ENCODE measurements around the gene MEA1. TPM values are rescaled to one million over a fixed set of nuclear protein-coding genes. Genes with fewer than 3 reads are reported as not detected.

The MEA1 gene
- total and polyA plus RNA-seq, 10 of the 15 experiments (the other 5 are each of a cell fraction or from before 2014, with no cell fraction given) = 59.1 to 148 (median 96.4) TPM

DNA sequence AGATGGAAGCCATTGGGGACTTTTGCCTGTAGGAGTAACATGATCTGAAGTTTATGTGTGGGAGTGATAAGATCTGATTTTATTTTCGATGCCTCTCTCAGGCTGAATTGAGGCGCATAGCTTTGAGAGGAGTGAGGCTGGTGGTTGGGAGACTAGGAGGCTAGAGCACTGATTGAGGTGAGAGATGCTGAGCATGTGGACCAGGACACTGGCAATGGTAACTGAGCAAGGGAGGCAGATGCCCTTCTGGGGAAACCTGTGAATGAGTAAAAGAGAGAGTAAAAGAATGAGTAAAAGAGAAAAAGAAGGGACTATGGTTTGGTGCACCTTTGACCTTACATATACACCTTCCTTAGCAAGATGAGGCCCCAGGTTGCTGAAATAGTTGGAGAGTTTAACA, 10.7 kb upstream of the MEA1 start (continued):
- TF ChIP-seq, protein P1, sequence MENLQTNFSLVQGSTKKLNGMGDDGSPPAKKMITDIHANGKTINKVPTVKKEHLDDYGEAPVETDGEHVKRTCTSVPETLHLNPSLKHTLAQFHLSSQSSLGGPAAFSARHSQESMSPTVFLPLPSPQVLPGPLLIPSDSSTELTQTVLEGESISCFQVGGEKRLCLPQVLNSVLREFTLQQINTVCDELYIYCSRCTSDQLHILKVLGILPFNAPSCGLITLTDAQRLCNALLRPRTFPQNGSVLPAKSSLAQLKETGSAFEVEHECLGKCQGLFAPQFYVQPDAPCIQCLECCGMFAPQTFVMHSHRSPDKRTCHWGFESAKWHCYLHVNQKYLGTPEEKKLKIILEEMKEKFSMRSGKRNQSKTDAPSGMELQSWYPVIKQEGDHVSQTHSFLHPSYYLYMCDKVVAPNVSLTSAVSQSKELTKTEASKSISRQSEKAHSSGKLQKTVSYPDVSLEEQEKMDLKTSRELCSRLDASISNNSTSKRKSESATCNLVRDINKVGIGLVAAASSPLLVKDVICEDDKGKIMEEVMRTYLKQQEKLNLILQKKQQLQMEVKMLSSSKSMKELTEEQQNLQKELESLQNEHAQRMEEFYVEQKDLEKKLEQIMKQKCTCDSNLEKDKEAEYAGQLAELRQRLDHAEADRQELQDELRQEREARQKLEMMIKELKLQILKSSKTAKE (IDR thresholded peaks at IDR 0.05; ENCODE audit: low read depth, poor library complexity, severe bottlenecking) = no peak
- TF ChIP-seq, protein P2, sequence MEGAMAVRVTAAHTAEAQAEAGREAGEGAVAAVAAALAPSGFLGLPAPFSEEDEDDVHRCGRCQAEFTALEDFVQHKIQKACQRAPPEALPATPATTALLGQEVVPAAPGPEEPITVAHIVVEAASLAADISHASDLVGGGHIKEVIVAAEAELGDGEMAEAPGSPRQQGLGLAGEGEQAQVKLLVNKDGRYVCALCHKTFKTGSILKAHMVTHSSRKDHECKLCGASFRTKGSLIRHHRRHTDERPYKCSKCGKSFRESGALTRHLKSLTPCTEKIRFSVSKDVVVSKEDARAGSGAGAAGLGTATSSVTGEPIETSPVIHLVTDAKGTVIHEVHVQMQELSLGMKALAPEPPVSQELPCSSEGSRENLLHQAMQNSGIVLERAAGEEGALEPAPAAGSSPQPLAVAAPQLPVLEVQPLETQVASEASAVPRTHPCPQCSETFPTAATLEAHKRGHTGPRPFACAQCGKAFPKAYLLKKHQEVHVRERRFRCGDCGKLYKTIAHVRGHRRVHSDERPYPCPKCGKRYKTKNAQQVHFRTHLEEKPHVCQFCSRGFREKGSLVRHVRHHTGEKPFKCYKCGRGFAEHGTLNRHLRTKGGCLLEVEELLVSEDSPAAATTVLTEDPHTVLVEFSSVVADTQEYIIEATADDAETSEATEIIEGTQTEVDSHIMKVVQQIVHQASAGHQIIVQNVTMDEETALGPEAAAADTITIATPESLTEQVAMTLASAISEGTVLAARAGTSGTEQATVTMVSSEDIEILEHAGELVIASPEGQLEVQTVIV (IDR thresholded peaks at IDR 0.05; ENCODE audit: borderline replicate concordance, partially characterized antibody) = no peak

DNA sequence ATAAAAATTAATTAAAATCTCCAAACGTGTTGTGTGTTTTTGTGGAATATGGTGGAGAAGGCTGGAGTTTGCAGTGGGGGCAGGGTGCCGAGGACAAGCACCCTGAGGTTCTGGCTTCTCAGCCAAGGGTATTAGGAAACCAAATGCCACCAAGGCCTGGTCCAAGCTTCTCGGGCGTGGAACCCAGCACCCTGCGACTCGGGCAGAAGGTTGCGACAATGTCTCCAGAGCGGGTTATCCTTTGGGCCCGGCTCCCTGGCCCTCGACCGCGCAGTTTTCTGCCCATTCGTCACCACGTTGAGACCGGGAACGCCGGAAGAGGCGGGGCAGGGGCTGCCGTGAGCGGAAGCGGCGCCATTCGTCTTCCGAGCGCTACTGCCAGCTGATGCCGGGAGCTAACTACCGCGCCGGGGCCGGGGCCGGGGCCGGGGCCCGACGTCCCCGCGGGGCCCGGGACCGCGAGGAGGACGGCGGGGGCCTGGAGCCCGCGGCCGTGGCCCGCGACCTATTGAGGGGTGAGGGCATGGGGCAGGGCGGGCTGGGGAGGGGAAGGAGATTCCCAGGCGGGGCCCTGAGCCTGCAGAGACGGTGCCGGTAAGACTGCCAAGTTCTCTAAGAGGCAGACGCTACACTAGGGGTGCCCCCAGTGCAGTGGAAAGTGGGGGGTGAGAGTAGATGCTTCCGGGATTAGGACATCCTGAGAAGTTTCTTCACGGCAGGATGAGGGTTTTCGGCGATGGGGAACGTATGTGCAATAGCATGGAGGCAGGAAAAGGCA, 7.7 kb upstream of the MEA1 start, which contains the start of gene RRP36:
Gene RRP36 (plus strand): TSS at position 354 of the 778 bp plus-strand sequence. CDS start 32 bp downstream, at position 386.
- no peaks in the 10 kb centered on the region for H3K27me3 ChIP-seq (replicated peaks in 1 of 2; ENCODE audit: control insufficient read depth in 2 of 2, insufficient read depth in 2 of 2, low read length in 1 of 2)
- ChIA-PET POLR2A (interaction anchor here (0.5 to 3.4 kb wide), 11 partner anchors 7 to 127 kb away, joined by 3 to 12 read pairs (median 4); partner anchors contain the start of genes CUL7, KLC4, KLHDC3 and MRPL2), RAD21 (ENCODE audit: unreplicated experiment) (interaction anchor here (1.4 to 2.0 kb wide), 2 partner anchors 8 to 42 kb away, joined by 3 to 5 read pairs; partner anchors contain the start of genes KLHDC3, MEA1 and PEX6), SMC1A (ENCODE audit: uncharacterized antibody, unreplicated experiment) (interaction anchor here (1.0 to 2.0 kb wide), 3 partner anchors 9 to 119 kb away, joined by 3 to 5 read pairs (median 3); partner anchors contain the start of gene CUL7), CTCF (interaction anchor here (0.6 to 1.7 kb wide), 2 partner anchors 122 to 348 kb away, joined by 3 to 7 read pairs; no protein-coding TSS in a partner anchor)
- 1% methylated on average over 29 of the region's 56 CpGs for WGBS (ENCODE audit: insufficient coverage, insufficient replicate concordance, low lambda C conversion rate, missing lambda C conversion rate)
- intact Hi-C loops (cut with micrococcal nuclease; ENCODE audit: unreplicated experiment) = no loop called here
- H3K79me2 ChIP-seq (ENCODE audit: control insufficient read depth, insufficient read depth, low read length) = peaks cover 21% of the 10 kb centered on the region
- peak within 1 kb of the TSS; percentile 70 for H2AFZ ChIP-seq (ENCODE audit: control insufficient read depth, low read depth, low read length)
- DNase-seq (ENCODE audit: low read depth, low spot score) (no peak), FAIRE-seq (no peak), ATAC-seq (peak; percentile 98)
- H3K27ac ChIP-seq (ENCODE audit: control insufficient read depth, insufficient read depth) = peak within 1 kb of the TSS; percentile 77
- peaks cover 14% of the 10 kb centered on the region for H3K4me1 ChIP-seq (ENCODE audit: control insufficient read depth, insufficient read depth, low read length)
- peaks cover 4 to 15% of the 10 kb centered on the region in 2 experiments for H3K36me3 ChIP-seq (ENCODE audit: control insufficient read depth in 2 of 2, insufficient read depth in 2 of 2, low read length in 1 of 2)
- BruUV-seq (replicated peaks) = TSS peak; percentile 56
- in situ Hi-C loops (cut with MboI) = no loop called here
- H3K9me3 ChIP-seq (replicated peaks; ENCODE audit: control insufficient read depth, insufficient read depth, low read length) = no peaks in the 10 kb centered on the region
- peak within 1 kb of the TSS; percentile 100 for H3K4me3 ChIP-seq
- peak within 1 kb of the TSS; percentile 80 for H3K9ac ChIP-seq (ENCODE audit: control insufficient read depth, insufficient read depth, low read length)
- peaks cover 3% of the 10 kb centered on the region; the same call in 1 of the 2 replicates for H4K20me1 ChIP-seq (ENCODE audit: control insufficient read depth, insufficient read depth)
- H3K4me2 ChIP-seq (ENCODE audit: control insufficient read depth, insufficient read depth) = peak within 1 kb of the TSS; percentile 85
- TF ChIP-seq TCF7 (IDR thresholded peaks at IDR 0.05; ENCODE audit: borderline replicate concordance) (no peak), KLF5 (IDR thresholded peaks at IDR 0.05; ENCODE audit: partially characterized antibody) (no peak), NRF1 (conservative IDR thresholded peaks at IDR 0.05; ENCODE audit: low read depth, low read length) (no peak), GATAD2B (conservative IDR thresholded peaks at IDR 0.05; ENCODE audit: low read depth) (no peak), IRF4 (IDR thresholded peaks at IDR 0.05; ENCODE audit: low read depth, low read length) (no peak), SREBF1 (IDR thresholded peaks at IDR 0.05; ENCODE audit: low read length) (no peak), YY1 (IDR thresholded peaks at IDR 0.05; ENCODE audit: low read depth, low read length) (peak; percentile 94)
- TF ChIP-seq, protein P3, sequence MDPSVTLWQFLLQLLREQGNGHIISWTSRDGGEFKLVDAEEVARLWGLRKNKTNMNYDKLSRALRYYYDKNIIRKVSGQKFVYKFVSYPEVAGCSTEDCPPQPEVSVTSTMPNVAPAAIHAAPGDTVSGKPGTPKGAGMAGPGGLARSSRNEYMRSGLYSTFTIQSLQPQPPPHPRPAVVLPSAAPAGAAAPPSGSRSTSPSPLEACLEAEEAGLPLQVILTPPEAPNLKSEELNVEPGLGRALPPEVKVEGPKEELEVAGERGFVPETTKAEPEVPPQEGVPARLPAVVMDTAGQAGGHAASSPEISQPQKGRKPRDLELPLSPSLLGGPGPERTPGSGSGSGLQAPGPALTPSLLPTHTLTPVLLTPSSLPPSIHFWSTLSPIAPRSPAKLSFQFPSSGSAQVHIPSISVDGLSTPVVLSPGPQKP (IDR thresholded peaks at IDR 0.05; ENCODE audit: low read depth, low read length) = peak; percentile 31; the same call in 1 of the 2 replicates
- TF ChIP-seq, protein P4, sequence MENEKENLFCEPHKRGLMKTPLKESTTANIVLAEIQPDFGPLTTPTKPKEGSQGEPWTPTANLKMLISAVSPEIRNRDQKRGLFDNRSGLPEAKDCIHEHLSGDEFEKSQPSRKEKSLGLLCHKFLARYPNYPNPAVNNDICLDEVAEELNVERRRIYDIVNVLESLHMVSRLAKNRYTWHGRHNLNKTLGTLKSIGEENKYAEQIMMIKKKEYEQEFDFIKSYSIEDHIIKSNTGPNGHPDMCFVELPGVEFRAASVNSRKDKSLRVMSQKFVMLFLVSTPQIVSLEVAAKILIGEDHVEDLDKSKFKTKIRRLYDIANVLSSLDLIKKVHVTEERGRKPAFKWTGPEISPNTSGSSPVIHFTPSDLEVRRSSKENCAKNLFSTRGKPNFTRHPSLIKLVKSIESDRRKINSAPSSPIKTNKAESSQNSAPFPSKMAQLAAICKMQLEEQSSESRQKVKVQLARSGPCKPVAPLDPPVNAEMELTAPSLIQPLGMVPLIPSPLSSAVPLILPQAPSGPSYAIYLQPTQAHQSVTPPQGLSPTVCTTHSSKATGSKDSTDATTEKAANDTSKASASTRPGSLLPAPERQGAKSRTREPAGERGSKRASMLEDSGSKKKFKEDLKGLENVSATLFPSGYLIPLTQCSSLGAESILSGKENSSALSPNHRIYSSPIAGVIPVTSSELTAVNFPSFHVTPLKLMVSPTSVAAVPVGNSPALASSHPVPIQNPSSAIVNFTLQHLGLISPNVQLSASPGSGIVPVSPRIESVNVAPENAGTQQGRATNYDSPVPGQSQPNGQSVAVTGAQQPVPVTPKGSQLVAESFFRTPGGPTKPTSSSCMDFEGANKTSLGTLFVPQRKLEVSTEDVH (IDR thresholded peaks at IDR 0.05; ENCODE audit: low read depth, partially characterized antibody) = peak; percentile 51
